ENCODE results near the gene DNAAF3. TPM values are rescaled to one million over a fixed set of nuclear protein-coding genes. Genes with fewer than 3 reads are reported as not detected.

DNAAF3 gene
- total RNA-seq (2022) (10.3 and 13.1 TPM in 2 replicates), Bru-seq, nascent RNA (percentile 33 among the genes with signal in this experiment), BruChase-seq, experiment 1, labeled RNA remaining after a 6-hour chase (percentile 44 among the genes with signal in this experiment), BruChase-seq, experiment 2, labeled RNA remaining after a 2-hour chase (percentile 45 among the genes with signal in this experiment)
- long read RNA-seq, partial matches to known transcripts: 3 of 11 reads
- long read RNA-seq, other reads (novel, unspliced or antisense): 7 of 11 reads

- Mint-ChIP-seq H3K27ac (ENCODE audit: unreplicated experiment) (peak within 1 kb of the TSS; percentile 96), H3K4me3 (ENCODE audit: low read depth, unreplicated experiment) (peak within 1 kb of the TSS; percentile 84), H3K27me3 (ENCODE audit: unreplicated experiment) (peaks cover 22% of the 10 kb centered on the region), H3K36me3 (ENCODE audit: insufficient read depth, unreplicated experiment) (peaks cover 23% of the 10 kb centered on the region), H3K9me3 (ENCODE audit: low read depth, unreplicated experiment) (no peaks in the 10 kb centered on the region), H3K4me1 (ENCODE audit: low read depth, unreplicated experiment) (peaks cover 6% of the 10 kb centered on the region)
- no TSS peak for BruUV-seq (replicated peaks)
- peak; percentile 98 for DNase-seq
- CTCF ChIA-PET: interaction anchor here (0.5 to 1.9 kb wide), 14 partner anchors 9 to 217 kb away, joined by 3 to 19 read pairs (median 4); partner anchors contain the start of genes HSPBP1, KMT5C, PPP1R12C and PPP6R1
- TF ChIP-seq CTCF (IDR thresholded peaks at IDR 0.05; ENCODE audit: unreplicated experiment): no peak
- intact Hi-C loops (cut with micrococcal nuclease; ENCODE audit: unreplicated experiment): loop anchor here (2.0 kb wide), 1 partner anchor 26 kb away; no protein-coding TSS in a partner anchor
Observed at GRCh38 chr19:55166530-55167268, at the start of gene DNAAF3. Gene DNAAF3, minus strand, starts transcription at chr19:55166613. Its CDS starts 200 bp downstream, at chr19:55166413.

- CTCF ChIA-PET: no interaction called here
- H3K27ac Mint-ChIP-seq (ENCODE audit: unreplicated experiment): no peak overlapping the region
- DNase-seq: no peak
- TF ChIP-seq CTCF (IDR thresholded peaks at IDR 0.05; ENCODE audit: unreplicated experiment): no peak
- H3K4me3 Mint-ChIP-seq (ENCODE audit: low read depth, unreplicated experiment): no peak overlapping the region
- peaks cover 45% of the 10 kb centered on the region for H3K4me1 Mint-ChIP-seq (ENCODE audit: low read depth, unreplicated experiment)
- intact Hi-C loops (cut with micrococcal nuclease; ENCODE audit: unreplicated experiment): loop anchor here (5.0 kb wide), 1 partner anchor 36 kb away; no protein-coding TSS in a partner anchor
- H3K9me3 Mint-ChIP-seq (ENCODE audit: low read depth, unreplicated experiment): peaks cover 7% of the 10 kb centered on the region
- BruUV-seq (replicated peaks): no TSS peak
- H3K36me3 Mint-ChIP-seq (ENCODE audit: insufficient read depth, unreplicated experiment): peaks cover 51% of the 10 kb centered on the region
- no peaks in the 10 kb centered on the region for H3K27me3 Mint-ChIP-seq (ENCODE audit: unreplicated experiment)
Observed at GRCh38 chr19:55213547-55213946, 47.1 kb upstream of the DNAAF3 start.

DNA sequence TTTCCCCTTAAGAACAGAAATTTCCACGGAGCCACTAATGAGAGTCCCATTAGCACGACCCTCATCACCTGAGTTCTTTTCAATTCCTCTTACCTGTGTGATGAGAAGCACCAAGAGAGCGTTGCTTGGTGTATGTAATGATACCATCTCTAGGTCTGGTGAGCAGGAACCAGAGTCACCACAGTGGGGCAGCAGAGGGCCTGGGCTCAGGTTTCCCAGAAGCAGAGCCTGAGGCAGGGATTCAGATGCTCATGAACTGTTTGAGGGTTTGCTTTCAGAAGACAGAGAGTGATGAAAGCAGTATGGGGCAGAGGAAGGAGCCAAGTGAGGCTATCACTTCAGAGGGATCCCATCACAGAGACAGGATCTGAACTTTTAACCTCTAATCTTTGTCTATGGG is 46.0 kb upstream of the DNAAF3 start:
- H3K36me3 Mint-ChIP-seq (ENCODE audit: insufficient read depth, unreplicated experiment): peaks cover 44% of the 10 kb centered on the region
- H3K4me3 Mint-ChIP-seq (ENCODE audit: low read depth, unreplicated experiment): no peak overlapping the region
- intact Hi-C loops (cut with micrococcal nuclease; ENCODE audit: unreplicated experiment): loop anchor here (5.0 kb wide), 1 partner anchor 35 kb away; no protein-coding TSS in a partner anchor

More for the DNA sequence above, 46.0 kb upstream of the DNAAF3 start:
- H3K4me1 Mint-ChIP-seq (ENCODE audit: low read depth, unreplicated experiment): peaks cover 41% of the 10 kb centered on the region
- H3K27me3 Mint-ChIP-seq (ENCODE audit: unreplicated experiment): no peaks in the 10 kb centered on the region
- TF ChIP-seq CTCF (IDR thresholded peaks at IDR 0.05; ENCODE audit: unreplicated experiment): peak; percentile 36
- peaks cover 7% of the 10 kb centered on the region for H3K9me3 Mint-ChIP-seq (ENCODE audit: low read depth, unreplicated experiment)
- DNase-seq: peak; percentile 48
- no peak overlapping the region for H3K27ac Mint-ChIP-seq (ENCODE audit: unreplicated experiment)
- BruUV-seq (replicated peaks): no TSS peak
- CTCF ChIA-PET: no interaction called here

Measured in Calu3 (cell line).